Neuronal stem cell (in vitro differentiated cells): ENCODE results near the gene NUDT4.
"Not testable (repeated sequence)": the region's sequence is repeated elsewhere in the genome, so short reads cannot be mapped to it uniquely, and the experiment has no call there.

ENCODE experiments used
- DNase-seq: peaks from one replicate; pipeline ENCODE4 v3.0.0-alpha.2; 2013; ENCODE audit warnings: low spot score
- H2AFZ ChIP-seq: one replicate; pipeline ENCODE4 v1.6.1; 2013; ENCODE audit warnings: mild to moderate bottlenecking, low read length, inconsistent platforms
- H2AK5ac ChIP-seq: 2 replicates; pipeline ENCODE4 v1.6.1; 2013; ENCODE audit warnings: low read depth, mild to moderate bottlenecking, inconsistent platforms, low read length, moderate library complexity, mixed read lengths
- H2BK120ac ChIP-seq: 2 replicates; pipeline ENCODE4 v1.6.1; 2013; ENCODE audit warnings: low read depth, mild to moderate bottlenecking, inconsistent platforms, low read length, moderate library complexity, mixed read lengths
- H2BK12ac ChIP-seq: one replicate; pipeline ENCODE4 v1.6.1; 2013; ENCODE audit warnings: low read length, inconsistent platforms
- H2BK15ac ChIP-seq: 2 replicates; pipeline ENCODE4 v1.6.1; 2013; ENCODE audit warnings: mild to moderate bottlenecking, low read length, inconsistent platforms, mixed read lengths
- H2BK5ac ChIP-seq: one replicate; pipeline ENCODE4 v1.6.1; 2013; ENCODE audit warnings: inconsistent platforms, mild to moderate bottlenecking, low read length, moderate library complexity
- H3K14ac ChIP-seq: one replicate; pipeline ENCODE4 v1.6.1; 2013; ENCODE audit warnings: low read length, inconsistent platforms
- H3K18ac ChIP-seq: 2 replicates; pipeline ENCODE4 v1.6.1; 2013; ENCODE audit warnings: low read length, inconsistent platforms
- H3K23ac ChIP-seq: 2 replicates; pipeline ENCODE4 v1.6.1; 2013; ENCODE audit warnings: low read depth, mild to moderate bottlenecking, mixed read lengths, low read length, inconsistent platforms; ENCODE audit not compliant: poor library complexity
- H3K27ac ChIP-seq: replicated peaks from 3 replicates; pipeline ENCODE4 v1.5.1; 2013; ENCODE audit warnings: low read length, inconsistent platforms
- H3K27me3 ChIP-seq, 3 experiments: 2 replicates each; pipeline ENCODE4 v1.6.1; 2013; ENCODE audit warnings: low read length in 3 of 3, mild to moderate bottlenecking in 2 of 3, inconsistent platforms in 1 of 3, low read depth in 1 of 3, mixed read lengths in 1 of 3, moderate library complexity in 1 of 3; ENCODE audit not compliant: control insufficient read depth in 3 of 3, insufficient read depth in 3 of 3
- H3K36me3 ChIP-seq, 2 donors: replicated peaks in 1 of 2; 2 replicates each; pipeline ENCODE4 v1.6.1; 2013; ENCODE audit warnings: low read length in 2 of 2; ENCODE audit not compliant: control insufficient read depth in 2 of 2, insufficient read depth in 2 of 2
- H3K4ac ChIP-seq: 2 replicates; pipeline ENCODE4 v1.6.1; 2013; ENCODE audit warnings: inconsistent platforms, mild to moderate bottlenecking, low read length, moderate library complexity
- H3K4me1 ChIP-seq, 2 donors: 1 replicate in 1 of 2; 2 replicates in 1 of 2; pipeline ENCODE4 v1.6.1; 2013; ENCODE audit warnings: low read length in 2 of 2, low read depth in 1 of 2; ENCODE audit not compliant: control insufficient read depth in 2 of 2, insufficient read depth in 1 of 2
- H3K4me2 ChIP-seq: one replicate; pipeline ENCODE4 v1.6.1; 2013; ENCODE audit warnings: mild to moderate bottlenecking, low read length, inconsistent platforms; ENCODE audit not compliant: insufficient read depth, poor library complexity, severe bottlenecking
- H3K4me3 ChIP-seq, 2 donors: 2 replicates each; pipeline ENCODE4 v1.5.1; 2013; ENCODE audit warnings: low read length in 2 of 2, mild to moderate bottlenecking in 2 of 2, inconsistent platforms in 1 of 2, moderate library complexity in 1 of 2
- H3K79me1 ChIP-seq: one replicate; pipeline ENCODE4 v1.6.1; 2013; ENCODE audit warnings: low read depth, mild to moderate bottlenecking, inconsistent platforms, low read length, moderate library complexity
- H3K9ac ChIP-seq: one replicate; pipeline ENCODE4 v1.6.1; 2013; ENCODE audit warnings: mild to moderate bottlenecking, low read depth, low read length, inconsistent platforms; ENCODE audit not compliant: poor library complexity
- H3K9me3 ChIP-seq, 2 donors: replicated peaks in 1 of 2; 2 replicates each; pipeline versions ENCODE3 to v1.6.1; 2013; ENCODE audit warnings: low read length in 2 of 2, mild to moderate bottlenecking in 2 of 2, inconsistent platforms in 1 of 2, low read depth in 1 of 2, mixed read lengths in 1 of 2, moderate library complexity in 1 of 2; ENCODE audit not compliant: control insufficient read depth in 2 of 2, insufficient read depth in 1 of 2
- H4K8ac ChIP-seq: one replicate; pipeline ENCODE4 v1.6.1; 2013; ENCODE audit warnings: low read depth, mild to moderate bottlenecking, inconsistent platforms, low read length, moderate library complexity
- H4K91ac ChIP-seq: one replicate; pipeline ENCODE4 v1.6.1; 2013; ENCODE audit warnings: low read length, low read depth, mild to moderate bottlenecking, inconsistent platforms; ENCODE audit not compliant: poor library complexity
- WGBS, 2 donors: extraction: QIAGEN DNeasy Blood & Tissue Kit; methylation state at CpG; one replicate each; pipeline ENCODE4 v1.1.7; 2013; ENCODE audit warnings: missing lambda C conversion rate in 2 of 2, mixed read lengths in 1 of 2; ENCODE audit not compliant: insufficient read length in 2 of 2, insufficient replicate concordance in 1 of 2; ENCODE audit errors: extremely low coverage in 2 of 2; 5-methylcytosine and 5-hydroxymethylcytosine counted together

Gene NUDT4

DNA sequence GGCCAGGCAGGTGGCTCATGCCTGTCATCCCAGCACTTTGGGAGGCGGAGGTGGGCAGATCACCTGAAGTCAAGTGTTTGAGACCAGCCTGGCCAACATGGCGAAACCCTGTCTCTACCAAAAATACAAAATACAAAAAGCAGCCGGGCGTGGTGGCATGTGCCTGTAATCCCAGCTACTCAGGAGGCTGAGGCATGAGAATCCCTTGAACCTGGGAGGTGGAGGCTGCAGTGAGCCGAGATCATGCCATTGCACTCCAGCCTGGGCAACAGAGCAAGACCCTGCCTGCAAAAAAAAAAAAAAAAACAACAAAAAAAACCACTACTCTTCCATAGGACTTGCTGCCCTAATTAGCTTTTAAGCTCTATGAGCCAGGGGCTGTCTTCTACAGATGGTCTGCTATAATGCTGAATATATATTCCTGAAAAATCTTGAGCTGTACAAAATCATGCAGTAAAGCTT is 4.3 kb downstream of the NUDT4 start:
- not testable (repeated sequence) for H3K4me1 ChIP-seq, H2BK5ac ChIP-seq, DNase-seq, H4K91ac ChIP-seq, H2BK12ac ChIP-seq, H3K4me2 ChIP-seq, H2BK120ac ChIP-seq, H3K36me3 ChIP-seq, H2BK15ac ChIP-seq, H3K27ac ChIP-seq, H3K4ac ChIP-seq, H3K9ac ChIP-seq, H3K18ac ChIP-seq, H3K14ac ChIP-seq, H3K79me1 ChIP-seq, H3K23ac ChIP-seq, H3K4me3 ChIP-seq, H2AFZ ChIP-seq, H3K9me3 ChIP-seq, H2AK5ac ChIP-seq, H3K27me3 ChIP-seq, H4K8ac ChIP-seq
- no CpG with 5 or more reads among the region's 5 CpGs for WGBS, 2 donors

DNA sequence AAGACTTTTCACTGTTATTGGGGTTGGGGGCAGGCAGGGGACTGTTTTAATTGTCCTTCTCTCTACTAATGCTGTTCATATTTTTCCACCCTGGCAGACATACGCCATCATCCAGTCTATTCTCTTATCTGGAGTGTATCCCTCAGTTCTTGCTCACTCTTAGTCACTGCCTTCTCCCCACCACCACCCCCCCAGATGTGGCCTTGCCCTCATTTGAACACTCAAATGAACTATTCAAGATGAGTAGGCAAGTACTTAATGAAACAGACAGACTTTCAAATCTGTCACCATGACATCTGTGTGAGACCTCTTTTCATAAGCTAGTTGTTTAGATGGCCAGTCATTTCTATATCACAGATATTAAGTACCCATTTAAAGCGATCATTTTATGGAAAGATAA is 10.1 kb downstream of the NUDT4 start:
- H4K91ac ChIP-seq: no peak overlapping the region
- H3K9ac ChIP-seq: no peak overlapping the region
- no peak overlapping the region for H3K18ac ChIP-seq
- no peak overlapping the region for H2BK12ac ChIP-seq
- H3K14ac ChIP-seq: no peak overlapping the region
- H3K36me3 ChIP-seq: peaks cover 0 to 23% of the 10 kb centered on the region in 2 donors
- H2AFZ ChIP-seq: no peak overlapping the region
- no peak for DNase-seq
- peaks cover 5% of the 10 kb centered on the region for H3K79me1 ChIP-seq
- H3K4me2 ChIP-seq: no peak overlapping the region
- WGBS, 2 donors: no CpG with 5 or more reads among the region's 2 CpGs
- H3K4ac ChIP-seq: no peak overlapping the region
- no peak overlapping the region for H3K27ac ChIP-seq
- H3K23ac ChIP-seq: no peak overlapping the region
- no peaks in the 10 kb centered on the region for H3K27me3 ChIP-seq
- no peak overlapping the region for H2BK120ac ChIP-seq
- peaks cover 0 to 2% of the 10 kb centered on the region in 2 donors for H3K4me1 ChIP-seq
- H3K9me3 ChIP-seq: no peaks in the 10 kb centered on the region
- H4K8ac ChIP-seq: no peak overlapping the region
- no peak overlapping the region for H2AK5ac ChIP-seq
- H2BK15ac ChIP-seq: no peak overlapping the region
- H2BK5ac ChIP-seq: no peak overlapping the region
- no peak overlapping the region for H3K4me3 ChIP-seq

DNA sequence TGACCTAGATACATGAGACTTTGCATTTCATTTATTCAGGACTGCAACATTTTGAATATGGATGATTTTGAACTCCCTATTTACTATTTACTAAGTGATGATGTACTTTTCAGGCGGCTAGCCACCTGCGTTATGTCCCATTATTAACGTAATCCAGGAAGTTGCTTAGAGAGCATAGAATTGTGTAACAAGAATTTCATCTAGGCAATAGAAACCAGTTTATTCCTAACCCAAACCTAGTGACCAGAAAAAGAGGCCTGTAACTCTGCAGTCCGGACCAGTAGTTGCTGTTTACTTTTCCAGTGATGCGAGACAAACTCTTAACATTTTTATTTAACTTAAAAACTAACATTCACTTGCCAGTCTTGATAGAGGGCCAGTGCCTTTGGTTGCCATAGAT is 12.3 kb downstream of the NUDT4 start:
- Histone ChIP-seq H2AFZ (no peak overlapping the region), H2BK5ac (no peak overlapping the region), H3K9me3 (no peaks in the 10 kb centered on the region), H3K36me3 (peaks cover 0 to 25% of the 10 kb centered on the region in 2 donors), H3K4me2 (no peak overlapping the region), H3K79me1 (peaks cover 5% of the 10 kb centered on the region), H3K4me1 (peaks cover 0 to 2% of the 10 kb centered on the region in 2 donors), H3K18ac (no peak overlapping the region), H3K4me3 (no peak overlapping the region), H2BK15ac (no peak overlapping the region), H2BK12ac (no peak overlapping the region), H3K4ac (no peak overlapping the region), H2AK5ac (no peak overlapping the region), H4K91ac (no peak overlapping the region), H3K23ac (no peak overlapping the region), H2BK120ac (no peak overlapping the region), H3K27me3 (no peaks in the 10 kb centered on the region), H3K9ac (no peak overlapping the region), H3K14ac (no peak overlapping the region), H4K8ac (no peak overlapping the region), H3K27ac (no peak overlapping the region)
- WGBS, 2 donors: no CpG with 5 or more reads among the region's 5 CpGs
- DNase-seq: no peak

DNA sequence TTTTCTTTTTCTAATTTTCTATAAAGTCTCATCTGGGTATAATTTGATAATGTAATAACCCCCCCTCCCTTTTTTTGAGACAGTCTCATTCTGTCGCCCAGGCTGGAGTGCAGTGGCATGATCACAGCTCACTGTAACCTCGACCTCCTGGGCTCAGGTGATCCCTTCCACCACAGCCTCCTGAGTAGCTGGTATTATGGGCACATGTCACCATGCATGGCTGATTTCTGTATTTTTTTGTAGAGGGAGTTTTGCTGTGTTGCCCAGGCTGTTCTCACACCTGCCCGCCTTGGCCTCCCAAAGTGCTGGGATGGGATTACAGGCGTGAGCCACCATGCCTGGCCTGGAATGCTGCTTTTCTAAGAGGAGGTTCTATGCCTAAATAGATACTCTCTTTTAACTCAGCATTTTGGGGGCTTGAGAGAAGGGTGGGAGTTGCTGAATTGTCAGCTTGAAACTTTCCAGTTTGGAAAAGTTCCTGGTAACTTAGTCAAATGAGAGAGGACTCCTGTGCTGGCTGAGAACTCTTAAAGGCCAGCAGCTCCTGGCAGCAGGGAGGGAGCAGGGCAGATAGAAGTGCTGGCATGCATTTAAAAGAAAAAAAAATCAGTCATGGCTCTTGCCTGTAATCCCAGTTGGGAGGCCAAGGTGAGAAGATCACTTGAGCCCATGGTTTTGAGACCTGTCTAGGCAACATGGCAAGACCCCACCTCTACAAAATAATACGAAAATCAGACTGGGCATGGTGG is 13.0 kb downstream of the NUDT4 start:
- Histone ChIP-seq H4K8ac (no peak overlapping the region), H3K4ac (no peak overlapping the region), H3K9ac (no peak overlapping the region), H3K9me3 (no peaks in the 10 kb centered on the region), H3K14ac (no peak overlapping the region), H3K4me3 (no peak overlapping the region), H3K4me1 (peaks cover 0 to 2% of the 10 kb centered on the region in 2 donors), H4K91ac (no peak overlapping the region), H2AFZ (no peak overlapping the region), H3K18ac (no peak overlapping the region), H2BK12ac (no peak overlapping the region), H2AK5ac (no peak overlapping the region), H3K27ac (no peak overlapping the region), H2BK5ac (no peak overlapping the region), H3K79me1 (peaks cover 5% of the 10 kb centered on the region), H3K36me3 (peaks cover 0 to 29% of the 10 kb centered on the region in 2 donors), H3K27me3 (no peaks in the 10 kb centered on the region), H2BK120ac (no peak overlapping the region), H3K4me2 (no peak overlapping the region), H3K23ac (no peak overlapping the region), H2BK15ac (no peak overlapping the region)
- DNase-seq: no peak
- WGBS, 2 donors: no CpG with 5 or more reads among the region's 5 CpGs
